ENCODE measurements around the gene SMIM35. TPM values are rescaled to one million over a fixed set of nuclear protein-coding genes. Genes with fewer than 3 reads are reported as not detected.

Gene SMIM35
- total RNA-seq, 1 donor from 2014 or later = not detected

Other genes with a start within 250 kb of the SMIM35 start
- gene FXYD6, start 210.3 kb downstream of the SMIM35 start, total RNA-seq = 30.3 TPM
- gene TMPRSS13, start 157.6 kb downstream of the SMIM35 start, total RNA-seq = 7.8 TPM
- 9.1 TPM for gene IL10RA, start 100.6 kb downstream of the SMIM35 start, total RNA-seq
- 2.5 TPM for gene TMPRSS4, start 9.9 kb downstream of the SMIM35 start, total RNA-seq
- 3.1 TPM for gene SCN4B, start 65.9 kb upstream of the SMIM35 start, total RNA-seq
- 2.8 TPM for gene SCN2B, start 89.7 kb upstream of the SMIM35 start, total RNA-seq
- gene JAML, start 138.0 kb upstream of the SMIM35 start, total RNA-seq = 12.2 TPM
- gene MPZL3, start 165.4 kb upstream of the SMIM35 start, total RNA-seq = 26.1 TPM
- 56.5 TPM for gene MPZL2, start 177.3 kb upstream of the SMIM35 start, total RNA-seq
- gene CD3E, start 217.8 kb upstream of the SMIM35 start, total RNA-seq = 0.30 TPM